ENCODE measurements around the gene MUC5AC. TPM values are rescaled to one million over a fixed set of nuclear protein-coding genes. Genes with fewer than 3 reads are reported as not detected.

Gene MUC5AC
- total RNA-seq, 1 experiment from 2014 or later, result under 0.01 TPM

DNA sequence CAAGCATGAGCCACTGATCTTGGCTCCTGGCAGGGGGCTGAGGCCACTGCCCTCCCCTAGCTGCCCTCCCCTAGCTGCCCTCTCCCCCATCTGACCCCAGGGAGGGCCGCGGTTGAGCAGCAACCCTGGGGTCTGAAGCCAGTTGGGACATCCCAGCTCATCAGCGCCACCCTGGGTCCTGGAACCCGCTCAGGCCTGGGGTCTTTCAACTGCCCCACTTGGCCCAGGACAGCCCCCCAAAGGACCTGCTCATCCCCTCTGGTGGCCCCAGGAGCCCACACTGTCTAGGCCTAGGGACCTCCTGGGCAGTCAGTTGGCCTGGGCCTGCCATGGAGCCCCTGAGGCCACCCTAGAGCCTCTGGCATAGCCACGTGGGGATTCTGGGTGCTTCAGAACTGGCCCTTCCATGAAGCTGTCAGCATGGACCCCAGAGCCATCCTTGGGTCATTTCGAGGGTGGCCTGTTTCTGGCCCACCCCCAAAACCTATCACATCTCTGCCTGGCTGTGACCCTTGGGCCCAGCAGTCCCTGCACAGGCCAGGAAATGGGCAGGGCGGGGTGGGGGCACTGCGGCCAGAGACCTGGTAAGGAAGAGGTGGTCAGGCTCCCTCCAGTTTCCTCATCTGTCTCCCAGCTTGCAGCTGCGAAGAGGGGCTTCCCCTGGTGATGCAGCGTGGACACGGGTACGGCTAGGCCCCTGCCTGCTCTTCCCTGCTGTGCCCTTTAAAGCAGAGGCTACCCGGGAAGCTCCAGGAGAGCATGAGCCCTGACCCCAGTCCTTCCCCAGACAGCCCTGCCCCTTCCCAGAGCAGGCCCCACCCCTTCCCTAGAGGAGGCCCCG lies 45.2 kb upstream of the MUC5AC start:
- ChIA-PET POLR2A (no interaction called here), RAD21 (ENCODE audit: low non-redundant PET in 1 of 2, low total read pairs in 2 of 2, uncharacterized antibody in 2 of 2, unreplicated experiment in 2 of 2) (no interaction called here), CTCF (no interaction called here)
- Histone ChIP-seq H3K4me2 (ENCODE audit: low read length) (no peak overlapping the region), H3K4me1 (ENCODE audit: control insufficient read depth in 1 of 2, insufficient read depth in 2 of 2, low read length in 2 of 2) (no peaks in the 10 kb centered on the region; a peak in 1 of 4 replicates), H4K20me1 (ENCODE audit: insufficient read depth) (no peaks in the 10 kb centered on the region), H3K4me3 (replicated peaks in 1 of 2; ENCODE audit: low read depth in 1 of 2, low read length in 2 of 2) (no peak overlapping the region), H3K27ac (ENCODE audit: low read depth, low read length) (no peak overlapping the region; the same call in 1 of the 2 replicates), H3K9me2 (ENCODE audit: insufficient read depth) (no peaks in the 10 kb centered on the region), H3K9me3 (ENCODE audit: control insufficient read depth in 1 of 2, insufficient read depth in 1 of 2, low read depth in 1 of 2, low read length in 2 of 2) (no peaks in the 10 kb centered on the region), H3K36me3 (ENCODE audit: control insufficient read depth in 1 of 2, insufficient read depth in 2 of 2, low read length in 2 of 2) (no peaks in the 10 kb centered on the region), H3K27me3 (ENCODE audit: insufficient read depth, low read length) (no peaks in the 10 kb centered on the region), H3K79me2 (ENCODE audit: insufficient read depth, low read length) (no peaks in the 10 kb centered on the region), H3K9ac (ENCODE audit: low read length) (no peak overlapping the region), H2AFZ (ENCODE audit: low read depth, low read length, poor library complexity, severe bottlenecking) (no peak overlapping the region)
- no TSS peak for BruUV-seq (replicated peaks)
- TF ChIP-seq EZH2 (IDR thresholded peaks at IDR 0.05), result no peak
- no peak for TF ChIP-seq ZFX (IDR thresholded peaks at IDR 0.05)
- TF ChIP-seq, protein P1, sequence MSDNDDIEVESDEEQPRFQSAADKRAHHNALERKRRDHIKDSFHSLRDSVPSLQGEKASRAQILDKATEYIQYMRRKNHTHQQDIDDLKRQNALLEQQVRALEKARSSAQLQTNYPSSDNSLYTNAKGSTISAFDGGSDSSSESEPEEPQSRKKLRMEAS (IDR thresholded peaks at IDR 0.05), result no peak
- no peak for TF ChIP-seq ELF1 (IDR thresholded peaks at IDR 0.05; ENCODE audit: borderline replicate concordance, low read depth)
- no peak for TF ChIP-seq TCF7L2 (IDR thresholded peaks at IDR 0.05; ENCODE audit: borderline replicate concordance, extremely low read depth, insufficient read depth, insufficient read length)
- TF ChIP-seq, protein P2, sequence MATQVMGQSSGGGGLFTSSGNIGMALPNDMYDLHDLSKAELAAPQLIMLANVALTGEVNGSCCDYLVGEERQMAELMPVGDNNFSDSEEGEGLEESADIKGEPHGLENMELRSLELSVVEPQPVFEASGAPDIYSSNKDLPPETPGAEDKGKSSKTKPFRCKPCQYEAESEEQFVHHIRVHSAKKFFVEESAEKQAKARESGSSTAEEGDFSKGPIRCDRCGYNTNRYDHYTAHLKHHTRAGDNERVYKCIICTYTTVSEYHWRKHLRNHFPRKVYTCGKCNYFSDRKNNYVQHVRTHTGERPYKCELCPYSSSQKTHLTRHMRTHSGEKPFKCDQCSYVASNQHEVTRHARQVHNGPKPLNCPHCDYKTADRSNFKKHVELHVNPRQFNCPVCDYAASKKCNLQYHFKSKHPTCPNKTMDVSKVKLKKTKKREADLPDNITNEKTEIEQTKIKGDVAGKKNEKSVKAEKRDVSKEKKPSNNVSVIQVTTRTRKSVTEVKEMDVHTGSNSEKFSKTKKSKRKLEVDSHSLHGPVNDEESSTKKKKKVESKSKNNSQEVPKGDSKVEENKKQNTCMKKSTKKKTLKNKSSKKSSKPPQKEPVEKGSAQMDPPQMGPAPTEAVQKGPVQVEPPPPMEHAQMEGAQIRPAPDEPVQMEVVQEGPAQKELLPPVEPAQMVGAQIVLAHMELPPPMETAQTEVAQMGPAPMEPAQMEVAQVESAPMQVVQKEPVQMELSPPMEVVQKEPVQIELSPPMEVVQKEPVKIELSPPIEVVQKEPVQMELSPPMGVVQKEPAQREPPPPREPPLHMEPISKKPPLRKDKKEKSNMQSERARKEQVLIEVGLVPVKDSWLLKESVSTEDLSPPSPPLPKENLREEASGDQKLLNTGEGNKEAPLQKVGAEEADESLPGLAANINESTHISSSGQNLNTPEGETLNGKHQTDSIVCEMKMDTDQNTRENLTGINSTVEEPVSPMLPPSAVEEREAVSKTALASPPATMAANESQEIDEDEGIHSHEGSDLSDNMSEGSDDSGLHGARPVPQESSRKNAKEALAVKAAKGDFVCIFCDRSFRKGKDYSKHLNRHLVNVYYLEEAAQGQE (IDR thresholded peaks at IDR 0.05; ENCODE audit: low read depth), result no peak
- no peak for TF ChIP-seq SIN3A (IDR thresholded peaks at IDR 0.05; ENCODE audit: low read depth)
- TF ChIP-seq YY1 (IDR thresholded peaks at IDR 0.05; ENCODE audit: extremely low read depth, insufficient replicate concordance, low read depth, low read length), result no peak
- TF ChIP-seq, protein P3, sequence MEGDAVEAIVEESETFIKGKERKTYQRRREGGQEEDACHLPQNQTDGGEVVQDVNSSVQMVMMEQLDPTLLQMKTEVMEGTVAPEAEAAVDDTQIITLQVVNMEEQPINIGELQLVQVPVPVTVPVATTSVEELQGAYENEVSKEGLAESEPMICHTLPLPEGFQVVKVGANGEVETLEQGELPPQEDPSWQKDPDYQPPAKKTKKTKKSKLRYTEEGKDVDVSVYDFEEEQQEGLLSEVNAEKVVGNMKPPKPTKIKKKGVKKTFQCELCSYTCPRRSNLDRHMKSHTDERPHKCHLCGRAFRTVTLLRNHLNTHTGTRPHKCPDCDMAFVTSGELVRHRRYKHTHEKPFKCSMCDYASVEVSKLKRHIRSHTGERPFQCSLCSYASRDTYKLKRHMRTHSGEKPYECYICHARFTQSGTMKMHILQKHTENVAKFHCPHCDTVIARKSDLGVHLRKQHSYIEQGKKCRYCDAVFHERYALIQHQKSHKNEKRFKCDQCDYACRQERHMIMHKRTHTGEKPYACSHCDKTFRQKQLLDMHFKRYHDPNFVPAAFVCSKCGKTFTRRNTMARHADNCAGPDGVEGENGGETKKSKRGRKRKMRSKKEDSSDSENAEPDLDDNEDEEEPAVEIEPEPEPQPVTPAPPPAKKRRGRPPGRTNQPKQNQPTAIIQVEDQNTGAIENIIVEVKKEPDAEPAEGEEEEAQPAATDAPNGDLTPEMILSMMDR (IDR thresholded peaks at IDR 0.05 in 2 of 3, conservative IDR thresholded peaks at IDR 0.05 in 1 of 3; ENCODE audit: borderline replicate concordance in 1 of 3, insufficient read depth in 1 of 3, low read depth in 2 of 3, low read length in 2 of 3), result no peak
- intact Hi-C loops (cut with micrococcal nuclease), result no loop called here
- ATAC-seq, result 0 out of 2 replicates have a peak, but pooled peaks have one; percentile 36
- DNase-seq (ENCODE audit: low read depth, low spot score), result no peak
